GM12878 (cell line): ENCODE data around the gene RER1. TPM values are rescaled to one million over a fixed set of nuclear protein-coding genes. Genes with fewer than 3 reads are reported as not detected.

Experiments used
- ATAC-seq: fragments of 200-7000 bp; cut with Tn5 transposase; 3 replicates; pipeline ENCODE4 v1.9.1; 2020; ENCODE audit warnings: mild to moderate bottlenecking, moderate library complexity
- BruUV-seq: library from RNA; stranded (reverse); fragments of 400-500 nt; replicated peaks from 2 replicates; lab custom pipeline; 2021; lab: Mats Ljungman, UMichigan
- CTCF ChIA-PET: fragments of 300-600 bp; sonication (Branson Sonifier 250); formaldehyde crosslinking; extraction: SDS; loops from one replicate; lab custom pipeline; 2021; ENCODE audit warnings: inconsistent platforms; lab: Yijun Ruan, JAX
- POLR2A ChIA-PET: fragments of 350-600 bp; formaldehyde crosslinking; extraction: SDS; loops from one replicate; lab custom pipeline; 2021; ENCODE audit warnings: inconsistent platforms; lab: Charles Lee
- RAD21 ChIA-PET: fragments of 300-600 bp; sonication (Branson Sonifier 250); formaldehyde crosslinking; loops from one replicate; lab custom pipeline; 2023; ENCODE audit warnings: antibody characterized with exemption; ENCODE audit not compliant: unreplicated experiment; lab: Charles Lee
- SMC1A ChIA-PET: fragments of 300-600 bp; sonication (Branson Sonifier 250); formaldehyde crosslinking; loops from one replicate; lab custom pipeline; 2023; ENCODE audit not compliant: unreplicated experiment, uncharacterized antibody; lab: Charles Lee
- DNase-seq: peaks from one replicate; pipeline ENCODE4 v3.0.0-alpha.2; 2011; ENCODE audit warnings: low read depth, low spot score
- FAIRE-seq: peaks from 3 replicates; lab custom pipeline; 2011; peaks lifted over from hg19 to GRCh38; lab: Jason Lieb, UNC
- H2AFZ ChIP-seq: 2 replicates; pipeline ENCODE4 v1.6.0; 2011; ENCODE audit warnings: low read depth, low read length, control low read depth; ENCODE audit not compliant: control insufficient read depth
- H3K27ac ChIP-seq: 2 replicates; pipeline ENCODE4 v1.5.1; 2011; ENCODE audit warnings: control low read depth; ENCODE audit not compliant: control insufficient read depth, insufficient read depth
- H3K27me3 ChIP-seq, 2 experiments: replicated peaks in 1 of 2; 2 replicates each; pipeline versions ENCODE4 v1.6.0 to v1.6.1; 2011; ENCODE audit warnings: low read length in 1 of 2; ENCODE audit not compliant: control insufficient read depth in 2 of 2, insufficient read depth in 2 of 2
- H3K36me3 ChIP-seq, 2 experiments: 2 replicates each; pipeline ENCODE4 v1.5.1; 2011; ENCODE audit warnings: low read length in 1 of 2; ENCODE audit not compliant: control insufficient read depth in 2 of 2, insufficient read depth in 2 of 2
- H3K4me1 ChIP-seq: 2 replicates; pipeline ENCODE4 v1.6.1; 2011; ENCODE audit warnings: mild to moderate bottlenecking, low read length, moderate library complexity, mixed read lengths; ENCODE audit not compliant: control insufficient read depth, insufficient read depth
- H3K4me2 ChIP-seq: 2 replicates; pipeline ENCODE4 v1.6.0; 2011; ENCODE audit warnings: control low read depth; ENCODE audit not compliant: control insufficient read depth, insufficient read depth
- H3K4me3 ChIP-seq: fragments of 200-600 bp; sonication (generic); 2 replicates; pipeline ENCODE4 v1.5.1; 2016
- H3K79me2 ChIP-seq: 2 replicates; pipeline ENCODE4 v1.6.0; 2011; ENCODE audit warnings: low read length; ENCODE audit not compliant: control insufficient read depth, insufficient read depth
- H3K9ac ChIP-seq: 2 replicates; pipeline ENCODE4 v1.8.0; 2011; ENCODE audit warnings: low read length, control low read depth, mixed read lengths; ENCODE audit not compliant: control insufficient read depth, insufficient read depth
- H3K9me3 ChIP-seq: replicated peaks from 3 replicates; pipeline ENCODE4 v1.5.1; 2011; ENCODE audit warnings: mild to moderate bottlenecking, low read length; ENCODE audit not compliant: control insufficient read depth, insufficient read depth
- H4K20me1 ChIP-seq: 2 replicates; pipeline ENCODE4 v1.6.0; 2011; ENCODE audit not compliant: control insufficient read depth, insufficient read depth
- FOS ChIP-seq: IDR thresholded peaks from 3 replicates; pipeline ENCODE4 v1.6.1; 2011; ENCODE audit warnings: borderline replicate concordance; ENCODE audit not compliant: insufficient read length; ENCODE audit errors: extremely low read depth
- FOXK2 ChIP-seq: fragments of 450-650 bp; IDR thresholded peaks from 2 replicates; pipeline ENCODE4 v1.6.1; 2017; ENCODE audit warnings: mild to moderate bottlenecking, moderate library complexity
- KAT2A ChIP-seq: conservative IDR thresholded peaks from 2 replicates; pipeline ENCODE4 v1.6.1; 2011; ENCODE audit warnings: low read depth, low read length; ENCODE audit not compliant: control insufficient read depth
- MTA2 ChIP-seq: fragments of 450-650 bp; IDR thresholded peaks from 2 replicates; pipeline ENCODE4 v1.6.1; 2016; ENCODE audit warnings: low read depth, mild to moderate bottlenecking, moderate library complexity
- NR2C2 ChIP-seq: IDR thresholded peaks from 2 replicates; pipeline ENCODE4 v1.6.1; 2011; ENCODE audit warnings: borderline replicate concordance, low read depth; ENCODE audit not compliant: control insufficient read depth, insufficient read length
- WGBS: methylation state at CpG from one replicate; pipeline ENCODE4 v1.1.6; 2016; ENCODE audit warnings: low lambda C conversion rate; ENCODE audit not compliant: insufficient replicate concordance, insufficient coverage; ENCODE audit errors: missing lambda C conversion rate; 5-methylcytosine and 5-hydroxymethylcytosine counted together
- in situ Hi-C: fragments of 300-500 bp; cut with MboI; formaldehyde crosslinking; loops from 9 replicates; pipeline ENCODE4 v1.14.3; 2018; ENCODE audit warnings: mixed read lengths
- intact Hi-C: fragments of 100-400 bp; cut with micrococcal nuclease; formaldehyde crosslinking; loops from one replicate; pipeline ENCODE4 v1.14.2; 2022; ENCODE audit not compliant: unreplicated experiment
- polyA plus RNA-seq, 11 experiments: library from polyadenylated mRNA; depleted of rRNA in 4 of 11; unstranded in 6 of 11; stranded (reverse) in 5 of 11; fragments of >200 nt; fragmentation: Nextera tagmentation in 4 of 11; fragmentation: Illumina TruSeq in 1 of 11; extraction: Ambion mirVana in 4 of 11; extraction: Trizol in 1 of 11; gene quantifications; 1 replicate in 1 of 11; 2 replicates in 10 of 11; pipeline versions ENCODE4 v1.2.1 to v1.2.3, GENCODE V29; 2011 to 2016; ENCODE audit warnings: inconsistent platforms in 2 of 11, missing spikeins in 2 of 11, low read depth in 1 of 11
- total RNA-seq, 4 experiments: library from RNA; depleted of rRNA in 3 of 4; stranded (reverse); fragments of >200 nt in 3 of 4; fragmentation: Illumina TruSeq in 1 of 4; extraction: Trizol in 1 of 4; gene quantifications; 2 replicates each; pipeline versions ENCODE4 v1.2.1 to v1.2.3, GENCODE V29; 2013 to 2021
- TF ChIP-seq, protein P1 (sequence below): fragments of 450-650 bp; IDR thresholded peaks from 2 replicates; pipeline ENCODE4 v1.6.1; 2016; ENCODE audit warnings: mild to moderate bottlenecking
- TF ChIP-seq, protein P2 (sequence below): IDR thresholded peaks from 2 replicates; pipeline ENCODE4 v1.6.1; 2012; ENCODE audit warnings: low read depth, low read length, improper control_type of control experiment

Gene RER1
- total and polyA plus RNA-seq, 10 of the 15 experiments (the other 5 are each of a cell fraction or from before 2014, with no cell fraction given) = 29.2 to 274 (median 136) TPM

DNA sequence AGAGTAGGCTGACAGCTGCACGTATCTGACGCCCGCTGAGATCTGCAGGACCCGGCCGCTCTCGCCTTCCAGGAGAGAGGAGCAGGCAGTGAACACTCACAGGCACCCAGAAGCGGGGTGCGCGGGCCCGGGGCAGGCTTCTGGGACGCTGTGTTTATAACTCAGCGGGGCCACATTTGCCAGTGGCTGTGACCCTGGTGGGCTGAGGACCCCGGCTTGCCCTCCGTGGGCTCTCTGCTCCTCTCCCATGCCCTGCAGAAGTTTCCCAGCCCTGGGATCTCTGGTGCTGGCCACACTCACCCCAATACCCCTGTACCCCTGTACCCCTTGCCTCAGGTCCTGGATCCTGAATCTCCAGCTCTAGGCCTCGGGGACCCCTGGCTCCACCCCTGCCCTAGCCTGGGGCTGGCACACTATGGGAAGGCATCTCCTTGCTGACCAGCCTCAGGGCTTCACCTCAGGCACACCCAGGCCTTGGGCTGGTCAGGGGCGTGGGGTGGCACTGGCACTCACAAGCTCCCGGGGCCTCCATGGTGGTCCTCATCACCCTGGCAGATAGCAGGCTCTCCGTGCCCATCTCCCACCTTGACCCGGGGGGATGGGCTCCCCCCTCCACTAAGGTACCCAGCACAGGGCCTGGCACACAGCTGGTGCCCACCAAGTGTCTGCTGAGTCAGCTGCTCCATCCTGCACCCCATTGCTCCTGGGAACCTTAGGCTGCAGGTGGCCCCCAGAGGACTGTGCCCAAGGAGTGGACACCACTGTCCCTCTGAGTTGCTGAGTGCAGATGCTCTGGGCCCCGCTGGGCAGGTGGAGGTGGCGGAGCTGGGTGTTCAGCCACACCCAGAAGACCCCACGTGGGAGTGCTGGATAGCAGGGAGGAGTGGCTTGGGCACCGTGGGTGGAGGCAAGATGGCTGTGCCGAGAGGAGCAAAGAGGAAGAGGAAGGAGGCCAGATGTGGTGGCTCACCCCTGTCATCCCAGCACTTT, 32.7 kb upstream of the RER1 start:
- in situ Hi-C loops = no loop called here
- no TSS peak for BruUV-seq
- H3K27me3 ChIP-seq = no peaks in the 10 kb centered on the region; a peak in 1 of 4 replicates
- ChIA-PET CTCF (interaction anchor here (0.6 kb wide), 1 partner anchor 251 kb away, joined by 3 read pairs; no protein-coding TSS in a partner anchor), SMC1A (interaction anchor here (1.5 kb wide), 1 partner anchor 164 kb away, joined by 4 read pairs; the partner anchor contains the start of gene FAAP20), RAD21 (no interaction called here)
- no peaks in the 10 kb centered on the region for H3K4me1 ChIP-seq
- no peaks in the 10 kb centered on the region for H3K9me3 ChIP-seq
- 47% methylated on average over 22 of the region's 24 CpGs for WGBS
- TF ChIP-seq FOXK2 = no peak
- TF ChIP-seq FOS = no peak
- TF ChIP-seq, protein P1, sequence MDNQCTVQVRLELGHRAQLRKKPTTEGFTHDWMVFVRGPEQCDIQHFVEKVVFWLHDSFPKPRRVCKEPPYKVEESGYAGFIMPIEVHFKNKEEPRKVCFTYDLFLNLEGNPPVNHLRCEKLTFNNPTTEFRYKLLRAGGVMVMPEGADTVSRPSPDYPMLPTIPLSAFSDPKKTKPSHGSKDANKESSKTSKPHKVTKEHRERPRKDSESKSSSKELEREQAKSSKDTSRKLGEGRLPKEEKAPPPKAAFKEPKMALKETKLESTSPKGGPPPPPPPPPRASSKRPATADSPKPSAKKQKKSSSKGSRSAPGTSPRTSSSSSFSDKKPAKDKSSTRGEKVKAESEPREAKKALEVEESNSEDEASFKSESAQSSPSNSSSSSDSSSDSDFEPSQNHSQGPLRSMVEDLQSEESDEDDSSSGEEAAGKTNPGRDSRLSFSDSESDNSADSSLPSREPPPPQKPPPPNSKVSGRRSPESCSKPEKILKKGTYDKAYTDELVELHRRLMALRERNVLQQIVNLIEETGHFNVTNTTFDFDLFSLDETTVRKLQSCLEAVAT = no peak
- TF ChIP-seq MTA2 = no peak
- TF ChIP-seq NR2C2 = no peak
- TF ChIP-seq KAT2A = no peak
- TF ChIP-seq, protein P2, sequence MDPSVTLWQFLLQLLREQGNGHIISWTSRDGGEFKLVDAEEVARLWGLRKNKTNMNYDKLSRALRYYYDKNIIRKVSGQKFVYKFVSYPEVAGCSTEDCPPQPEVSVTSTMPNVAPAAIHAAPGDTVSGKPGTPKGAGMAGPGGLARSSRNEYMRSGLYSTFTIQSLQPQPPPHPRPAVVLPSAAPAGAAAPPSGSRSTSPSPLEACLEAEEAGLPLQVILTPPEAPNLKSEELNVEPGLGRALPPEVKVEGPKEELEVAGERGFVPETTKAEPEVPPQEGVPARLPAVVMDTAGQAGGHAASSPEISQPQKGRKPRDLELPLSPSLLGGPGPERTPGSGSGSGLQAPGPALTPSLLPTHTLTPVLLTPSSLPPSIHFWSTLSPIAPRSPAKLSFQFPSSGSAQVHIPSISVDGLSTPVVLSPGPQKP = no peak
- TF ChIP-seq, all 136 proteins: peak for 0
- no peaks in the 10 kb centered on the region for H3K36me3 ChIP-seq
- POLR2A ChIA-PET = interaction anchor here (0.7 kb wide), 1 partner anchor 12 kb away, joined by 5 read pairs; no protein-coding TSS in a partner anchor
- FAIRE-seq (no peak), ATAC-seq (no peak), DNase-seq (no peak)
- no peaks in the 10 kb centered on the region for H4K20me1 ChIP-seq
- H3K27ac ChIP-seq = no peak overlapping the region
- no peak overlapping the region for H2AFZ ChIP-seq
- no peak overlapping the region for H3K9ac ChIP-seq
- intact Hi-C loops = no loop called here
- H3K4me2 ChIP-seq = no peak overlapping the region
- H3K79me2 ChIP-seq = no peaks in the 10 kb centered on the region
- H3K4me3 ChIP-seq = no peak overlapping the region
